ENCODE results near the gene LRCH1.

Gene LRCH1

DNA sequence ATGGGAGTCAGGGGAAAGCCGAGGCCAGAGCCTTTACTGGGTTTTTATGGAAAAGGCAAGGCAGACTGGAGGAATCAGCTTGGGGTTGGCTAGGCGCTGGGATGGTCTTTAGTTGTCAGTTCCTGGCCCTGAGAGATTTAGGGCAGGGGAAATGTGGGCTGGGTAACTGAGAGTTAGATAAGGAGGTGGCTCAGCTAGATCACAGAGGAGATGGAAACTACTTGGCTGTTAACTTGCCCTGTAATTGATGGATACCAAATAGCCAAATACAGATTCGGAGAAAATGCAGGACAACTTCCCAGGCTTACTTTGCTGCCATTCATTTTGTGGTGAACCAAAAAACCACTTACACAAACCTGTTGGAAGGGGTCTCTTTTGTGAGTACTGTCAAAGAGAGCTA lies 54.0 kb downstream of the LRCH1 start:
- ChIA-PET POLR2A (interaction anchor here (0.6 kb wide), 1 partner anchor 15 kb away, joined by 3 read pairs; no protein-coding TSS in a partner anchor), CTCF (interaction anchor here (2.0 kb wide), 1 partner anchor 114 kb away, joined by 6 read pairs; no protein-coding TSS in a partner anchor)

GRCh38 chr13:46607768-46608564 lies 55.0 kb downstream of the LRCH1 start:
- ChIA-PET CTCF (interaction anchor here (2.0 kb wide), 1 partner anchor 113 kb away, joined by 6 read pairs; no protein-coding TSS in a partner anchor), POLR2A (no interaction called here)
- TF ChIP-seq, protein P1, sequence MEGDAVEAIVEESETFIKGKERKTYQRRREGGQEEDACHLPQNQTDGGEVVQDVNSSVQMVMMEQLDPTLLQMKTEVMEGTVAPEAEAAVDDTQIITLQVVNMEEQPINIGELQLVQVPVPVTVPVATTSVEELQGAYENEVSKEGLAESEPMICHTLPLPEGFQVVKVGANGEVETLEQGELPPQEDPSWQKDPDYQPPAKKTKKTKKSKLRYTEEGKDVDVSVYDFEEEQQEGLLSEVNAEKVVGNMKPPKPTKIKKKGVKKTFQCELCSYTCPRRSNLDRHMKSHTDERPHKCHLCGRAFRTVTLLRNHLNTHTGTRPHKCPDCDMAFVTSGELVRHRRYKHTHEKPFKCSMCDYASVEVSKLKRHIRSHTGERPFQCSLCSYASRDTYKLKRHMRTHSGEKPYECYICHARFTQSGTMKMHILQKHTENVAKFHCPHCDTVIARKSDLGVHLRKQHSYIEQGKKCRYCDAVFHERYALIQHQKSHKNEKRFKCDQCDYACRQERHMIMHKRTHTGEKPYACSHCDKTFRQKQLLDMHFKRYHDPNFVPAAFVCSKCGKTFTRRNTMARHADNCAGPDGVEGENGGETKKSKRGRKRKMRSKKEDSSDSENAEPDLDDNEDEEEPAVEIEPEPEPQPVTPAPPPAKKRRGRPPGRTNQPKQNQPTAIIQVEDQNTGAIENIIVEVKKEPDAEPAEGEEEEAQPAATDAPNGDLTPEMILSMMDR (IDR thresholded peaks at IDR 0.05; ENCODE audit: insufficient read depth, low read length, missing control alignments): no peak
- DNase-seq (ENCODE audit: low read depth, low spot score): no peak
- H3K4me3 ChIP-seq (ENCODE audit: low read depth, low read length): no peak overlapping the region

More for the DNA sequence above, 54.0 kb downstream of the LRCH1 start:
- no peak for DNase-seq (ENCODE audit: low read depth, low spot score)
- TF ChIP-seq, protein P1 (IDR thresholded peaks at IDR 0.05; ENCODE audit: insufficient read depth, low read length, missing control alignments): no peak
- H3K4me3 ChIP-seq (ENCODE audit: low read depth, low read length): no peak overlapping the region

DNA sequence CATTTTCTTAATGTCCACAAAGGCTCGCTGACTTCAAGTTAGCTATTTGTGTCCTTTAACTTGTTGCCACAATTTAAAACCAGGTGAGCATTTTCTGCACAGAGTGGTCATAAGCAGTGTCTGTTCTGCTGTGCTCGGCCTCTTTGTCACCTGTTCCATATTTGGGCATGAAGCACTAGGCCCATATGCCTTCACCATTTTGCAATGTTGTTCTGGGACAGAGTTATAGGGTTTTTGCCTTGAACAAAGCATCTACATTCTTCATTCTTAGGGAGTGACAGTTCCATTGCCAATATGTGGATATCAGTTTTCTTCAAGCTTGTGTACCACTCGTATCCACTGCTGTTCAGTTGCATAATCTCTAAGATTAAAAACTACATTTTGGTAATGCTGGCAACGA lies 56.1 kb downstream of the LRCH1 start:
- TF ChIP-seq, protein P1 (IDR thresholded peaks at IDR 0.05; ENCODE audit: insufficient read depth, low read length, missing control alignments): no peak
- CTCF ChIA-PET: interaction anchor here (3.3 kb wide), 1 partner anchor 12 kb away, joined by 15 read pairs; no protein-coding TSS in a partner anchor
- DNase-seq (ENCODE audit: low read depth, low spot score): no peak
- H3K4me3 ChIP-seq (ENCODE audit: low read depth, low read length): no peak overlapping the region
- POLR2A ChIA-PET: interaction anchor here (0.7 kb wide), 1 partner anchor 47 kb away, joined by 4 read pairs; no protein-coding TSS in a partner anchor

DNA sequence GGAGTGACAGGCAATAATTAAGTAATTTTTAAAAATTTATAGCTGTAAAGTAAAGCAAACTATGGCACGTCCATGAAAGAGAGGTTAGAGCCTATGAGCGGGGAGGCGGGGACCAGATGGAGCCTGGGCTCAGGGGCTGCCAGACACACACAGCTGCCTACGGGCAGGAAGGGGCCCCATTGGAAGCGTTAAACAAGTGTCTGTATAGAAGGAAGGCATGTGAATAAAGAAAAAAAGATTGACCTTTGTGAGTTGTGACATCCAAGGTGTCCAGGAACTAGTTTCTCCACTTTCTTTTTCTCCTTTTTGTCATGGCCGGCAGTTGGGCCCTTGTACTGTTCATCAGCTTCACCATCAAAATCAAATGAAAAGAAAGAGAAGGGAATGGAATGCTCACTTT lies 56.8 kb downstream of the LRCH1 start:
- H3K4me3 ChIP-seq (ENCODE audit: low read depth, low read length): no peak overlapping the region
- CTCF ChIA-PET: interaction anchor here (3.3 kb wide), 1 partner anchor 12 kb away, joined by 15 read pairs; no protein-coding TSS in a partner anchor
- POLR2A ChIA-PET: no interaction called here
- TF ChIP-seq, protein P1 (IDR thresholded peaks at IDR 0.05; ENCODE audit: insufficient read depth, low read length, missing control alignments): no peak
- no peak for DNase-seq (ENCODE audit: low read depth, low spot score)

GRCh38 chr13:46612267-46612666 lies 59.3 kb downstream of the LRCH1 start:
- POLR2A ChIA-PET: no interaction called here
- no peak overlapping the region for H3K4me3 ChIP-seq (ENCODE audit: low read depth, low read length)
- CTCF ChIA-PET: interaction anchor here (1.5 to 3.3 kb wide), 3 partner anchors 9 to 13 kb away, joined by 3 to 15 read pairs (median 11); no protein-coding TSS in a partner anchor
- no peak for DNase-seq (ENCODE audit: low read depth, low spot score)
- TF ChIP-seq, protein P1 (IDR thresholded peaks at IDR 0.05; ENCODE audit: insufficient read depth, low read length, missing control alignments): no peak

GRCh38 chr13:46613409-46614049 lies 60.6 kb downstream of the LRCH1 start:
- no peak for DNase-seq (ENCODE audit: low read depth, low spot score)
- no peak overlapping the region for H3K4me3 ChIP-seq (ENCODE audit: low read depth, low read length)
- ChIA-PET POLR2A (no interaction called here), CTCF (interaction anchor here (1.1 kb wide), 1 partner anchor 10 kb away, joined by 4 read pairs; no protein-coding TSS in a partner anchor)
- TF ChIP-seq, protein P1 (IDR thresholded peaks at IDR 0.05; ENCODE audit: insufficient read depth, low read length, missing control alignments): no peak

Measured in AG04449 (cell line).